Measurements from ENCODE around the gene MYH10. TPM values are rescaled to one million over a fixed set of nuclear protein-coding genes. Genes with fewer than 3 reads are reported as not detected.

Gene MYH10
- polyA plus RNA-seq, 1 donor from 2014 or later: 61.1 TPM

DNA sequence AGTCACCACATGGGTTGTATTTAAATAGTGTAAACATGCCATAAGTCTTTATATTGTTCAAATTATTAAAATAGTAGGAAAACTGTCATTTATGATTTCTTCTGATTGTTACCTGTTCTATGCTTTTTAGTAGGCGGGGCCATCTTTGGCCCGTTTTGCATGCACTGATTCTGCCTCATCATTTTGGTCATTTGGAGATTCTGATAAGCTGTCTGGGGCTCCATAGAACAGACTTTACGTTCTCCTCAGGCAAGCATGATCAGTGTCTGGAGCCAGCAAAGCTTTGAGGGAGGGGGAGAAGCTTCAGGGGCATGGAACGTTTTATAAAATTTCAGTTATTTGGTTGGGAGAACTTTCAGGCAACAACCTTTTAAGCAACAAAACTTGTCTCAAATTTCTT, 186.0 kb downstream of the MYH10 start:
- H3K79me2 ChIP-seq (replicated peaks; ENCODE audit: insufficient read depth, low read length): peaks cover 22% of the 10 kb centered on the region
- H3F3A ChIP-seq (ENCODE audit: insufficient read depth, low read length, poor library complexity, severe bottlenecking): no peaks in the 10 kb centered on the region
- no peak overlapping the region for H3K4me3 ChIP-seq (ENCODE audit: low read length)
- no peaks in the 10 kb centered on the region for H3K9me3 ChIP-seq (ENCODE audit: low read length)
- H3K27ac ChIP-seq (ENCODE audit: low read length): no peak overlapping the region
- no peak overlapping the region for H3K9ac ChIP-seq (ENCODE audit: low read length)
- H3K4me2 ChIP-seq (ENCODE audit: low read length): no peak overlapping the region
- no peak overlapping the region for H2AFZ ChIP-seq (ENCODE audit: low read depth, low read length)
- H3K9me2 ChIP-seq (ENCODE audit: insufficient read depth, low read length): no peaks in the 10 kb centered on the region
- no peaks in the 10 kb centered on the region for H3K27me3 ChIP-seq (ENCODE audit: insufficient read depth, low read depth, low read length)
- TF ChIP-seq POLR2AphosphoS5 (IDR thresholded peaks at IDR 0.05) (no peak), MXI1 (conservative IDR thresholded peaks at IDR 0.05; ENCODE audit: poor library complexity, severe bottlenecking) (no peak), EP300 (conservative IDR thresholded peaks at IDR 0.05; ENCODE audit: poor library complexity, severe bottlenecking) (no peak), TAF1 (IDR thresholded peaks at IDR 0.05; ENCODE audit: low read depth) (no peak), CTCF (IDR thresholded peaks at IDR 0.05; ENCODE audit: poor library complexity, severe bottlenecking) (no peak), EZH2 (IDR thresholded peaks at IDR 0.05; ENCODE audit: borderline replicate concordance, insufficient read depth, low read length, poor library complexity, severe bottlenecking) (no peak), SMC3 (conservative IDR thresholded peaks at IDR 0.05; ENCODE audit: poor library complexity) (no peak), REST (IDR thresholded peaks at IDR 0.05; ENCODE audit: borderline replicate concordance) (no peak), RAD21 (conservative IDR thresholded peaks at IDR 0.05) (no peak)
- peaks cover 9% of the 10 kb centered on the region for H3K36me3 ChIP-seq (ENCODE audit: insufficient read depth, low read length)
- H4K20me1 ChIP-seq (ENCODE audit: insufficient read depth): no peaks in the 10 kb centered on the region

DNA sequence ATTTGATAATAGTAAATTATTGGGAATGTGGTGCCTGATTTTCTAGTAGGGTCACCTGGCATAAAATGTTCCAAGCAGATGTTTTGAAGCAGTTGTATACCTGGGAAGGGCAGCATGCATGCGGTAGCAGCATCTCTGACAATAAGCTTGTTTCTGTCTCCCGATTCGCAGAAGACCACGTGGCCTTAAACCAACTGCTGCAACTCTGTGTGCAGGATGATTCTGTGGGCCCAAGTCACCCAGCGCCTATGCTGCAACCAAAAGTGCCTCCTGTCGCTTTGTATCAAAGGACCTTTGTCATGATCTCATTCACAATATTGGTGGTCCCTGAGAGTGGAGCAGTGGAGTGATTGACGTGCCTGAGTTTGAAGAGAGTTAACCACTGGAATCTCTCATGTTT, 186.8 kb downstream of the MYH10 start:
- no peaks in the 10 kb centered on the region for H3K9me3 ChIP-seq (ENCODE audit: low read length)
- no peak overlapping the region for H3K4me3 ChIP-seq (ENCODE audit: low read length)
- no peak overlapping the region for H3K4me2 ChIP-seq (ENCODE audit: low read length)
- no peaks in the 10 kb centered on the region for H3K27me3 ChIP-seq (ENCODE audit: insufficient read depth, low read depth, low read length)
- no peak overlapping the region for H3K9ac ChIP-seq (ENCODE audit: low read length)
- no peaks in the 10 kb centered on the region for H4K20me1 ChIP-seq (ENCODE audit: insufficient read depth)
- H2AFZ ChIP-seq (ENCODE audit: low read depth, low read length): no peak overlapping the region
- H3K27ac ChIP-seq (ENCODE audit: low read length): no peak overlapping the region
- no peaks in the 10 kb centered on the region for H3F3A ChIP-seq (ENCODE audit: insufficient read depth, low read length, poor library complexity, severe bottlenecking)
- TF ChIP-seq REST (IDR thresholded peaks at IDR 0.05; ENCODE audit: borderline replicate concordance): no peak
- no peak for TF ChIP-seq EP300 (conservative IDR thresholded peaks at IDR 0.05; ENCODE audit: poor library complexity, severe bottlenecking)
- no peak for TF ChIP-seq MXI1 (conservative IDR thresholded peaks at IDR 0.05; ENCODE audit: poor library complexity, severe bottlenecking)
- no peak for TF ChIP-seq RAD21 (conservative IDR thresholded peaks at IDR 0.05)
- TF ChIP-seq CTCF (IDR thresholded peaks at IDR 0.05; ENCODE audit: poor library complexity, severe bottlenecking): no peak
- TF ChIP-seq SMC3 (conservative IDR thresholded peaks at IDR 0.05; ENCODE audit: poor library complexity): no peak
- H3K79me2 ChIP-seq (replicated peaks; ENCODE audit: insufficient read depth, low read length): peaks cover 24% of the 10 kb centered on the region
- no peaks in the 10 kb centered on the region for H3K9me2 ChIP-seq (ENCODE audit: insufficient read depth, low read length)
- H3K36me3 ChIP-seq (ENCODE audit: insufficient read depth, low read length): peaks cover 9% of the 10 kb centered on the region

Measured in neural cell (in vitro differentiated cells).